Immature natural killer cell (primary cell): ENCODE measurements around the gene PLXNB1. TPM values are rescaled to one million over a fixed set of nuclear protein-coding genes. Genes with fewer than 3 reads are reported as not detected.

Experiments
- DNase-seq, 3 donors: peaks; one replicate each; pipeline ENCODE4 v3.0.0; 2022; ENCODE audit warnings: mixed read lengths in 1 of 3
- H3K27ac Mint-ChIP-seq, 6 donors: one replicate each; pipeline ENCODE4 v1.8.0; 2020; ENCODE audit warnings: mixed read lengths in 6 of 6, mild to moderate bottlenecking in 5 of 6, inconsistent platforms in 4 of 6, moderate library complexity in 3 of 6
- H3K27me3 Mint-ChIP-seq, 3 donors: one replicate each; pipeline ENCODE4 v1.8.0; 2020 to 2021; ENCODE audit warnings: low read depth in 3 of 3, mild to moderate bottlenecking in 3 of 3, mixed read lengths in 3 of 3, moderate library complexity in 3 of 3, inconsistent platforms in 1 of 3
- H3K36me3 Mint-ChIP-seq, 3 donors: one replicate each; pipeline ENCODE4 v1.8.0; 2020; ENCODE audit warnings: mixed read lengths in 3 of 3, inconsistent platforms in 2 of 3, mild to moderate bottlenecking in 2 of 3
- H3K4me1 Mint-ChIP-seq, 2 donors: one replicate each; pipeline ENCODE4 v1.8.0; 2020; ENCODE audit warnings: inconsistent platforms in 2 of 2, mild to moderate bottlenecking in 2 of 2, mixed read lengths in 2 of 2, moderate library complexity in 1 of 2
- H3K4me3 Mint-ChIP-seq, 5 donors: one replicate each; pipeline ENCODE4 v1.8.0; 2020; ENCODE audit warnings: mild to moderate bottlenecking in 5 of 5, mixed read lengths in 5 of 5, inconsistent platforms in 3 of 5, moderate library complexity in 3 of 5
- H3K9me3 Mint-ChIP-seq, 6 donors: one replicate each; pipeline ENCODE4 v1.8.0; 2020; ENCODE audit warnings: mild to moderate bottlenecking in 6 of 6, mixed read lengths in 6 of 6, inconsistent platforms in 4 of 6, moderate library complexity in 3 of 6
- polyA plus RNA-seq, 3 donors: library from polyadenylated mRNA; unstranded; fragments of 300-500 nt; fragmentation: Illumina TruSeq; gene quantifications; one replicate each; pipeline ENCODE4 v1.2.3, GENCODE V29; 2021

The PLXNB1 gene
- polyA plus RNA-seq, 3 donors from 2014 or later, result 0.11 to 0.19 TPM; not detected in 1

DNA sequence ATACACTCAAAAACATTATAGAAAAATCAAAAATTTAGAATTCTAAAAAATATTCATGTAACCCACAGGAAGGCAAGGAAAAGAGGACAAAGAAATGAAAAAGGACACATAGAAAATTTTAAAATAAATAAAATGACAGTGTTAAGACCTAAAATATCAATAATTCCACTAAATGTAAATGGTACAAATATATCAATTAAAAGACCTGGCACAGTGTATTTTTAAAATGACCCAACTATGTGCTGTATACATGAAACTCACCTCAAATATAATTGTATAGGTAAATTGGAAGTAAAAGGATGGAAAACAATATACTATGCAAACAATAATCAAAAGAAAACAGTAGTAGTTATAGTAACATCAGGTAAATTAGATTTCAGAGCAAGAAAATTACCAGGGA is 68.0 kb downstream of the PLXNB1 start:
- Mint-ChIP-seq H3K27me3 (peaks cover 5 to 12% (median 6%) of the 10 kb centered on the region in 3 donors), H3K4me3 (no peak overlapping the region), H3K9me3 (peaks cover 3 to 15% (median 7%) of the 10 kb centered on the region in 6 donors), H3K36me3 (peaks cover 0 to 7% (median 6%) of the 10 kb centered on the region in 3 donors), H3K4me1 (no peaks in the 10 kb centered on the region), H3K27ac (no peak overlapping the region)
- no peak for DNase-seq

DNA sequence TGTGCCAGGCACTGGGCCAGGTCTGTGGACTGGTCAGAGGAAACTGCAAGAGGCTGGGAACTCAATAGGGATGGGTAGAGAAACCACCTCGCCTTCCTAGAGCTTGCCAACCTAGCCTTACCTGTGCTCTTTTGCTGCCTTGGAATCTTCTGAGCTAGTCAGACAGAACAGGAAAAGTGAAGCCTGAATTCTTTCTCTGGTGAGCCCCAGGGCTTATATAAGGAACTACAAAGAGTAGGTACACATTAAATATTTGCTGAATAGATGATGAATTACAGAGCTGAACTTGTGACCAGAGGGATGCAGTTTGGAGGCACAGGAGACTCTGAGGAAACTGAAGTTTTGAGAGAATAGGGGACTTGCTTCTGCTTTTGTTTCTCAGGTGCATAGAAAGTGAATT is 73.5 kb downstream of the PLXNB1 start:
- Mint-ChIP-seq H3K4me3 (no peak overlapping the region), H3K27ac (no peak overlapping the region), H3K4me1 (no peaks in the 10 kb centered on the region), H3K27me3 (peaks cover 3 to 14% (median 6%) of the 10 kb centered on the region in 3 donors), H3K36me3 (peaks cover 0 to 5% (median 2%) of the 10 kb centered on the region in 3 donors), H3K9me3 (peaks cover 1 to 6% (median 4%) of the 10 kb centered on the region in 6 donors)
- no peak for DNase-seq

DNA sequence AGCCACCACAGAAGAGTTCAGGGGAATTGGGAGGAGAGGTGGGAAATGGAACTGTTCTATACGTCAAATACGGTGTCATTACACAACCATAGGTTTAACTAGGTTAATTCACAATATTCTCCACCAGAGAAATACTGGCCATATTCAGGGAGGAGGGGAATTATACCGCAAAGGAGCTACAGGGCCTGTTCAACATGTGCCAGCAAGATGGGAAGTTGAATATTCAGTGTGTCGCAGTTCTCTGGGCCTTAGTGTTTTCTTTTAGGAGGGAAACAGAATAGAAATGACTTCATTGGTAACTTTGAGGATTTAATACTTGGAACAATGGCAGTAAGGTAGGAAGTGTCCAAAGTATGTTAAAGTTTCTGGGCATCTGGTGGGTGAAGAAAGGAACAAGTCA is 75.9 kb downstream of the PLXNB1 start:
- H3K4me3 Mint-ChIP-seq, result no peak overlapping the region
- H3K4me1 Mint-ChIP-seq, result no peaks in the 10 kb centered on the region
- H3K27me3 Mint-ChIP-seq, result peaks cover 0 to 8% (median 4%) of the 10 kb centered on the region in 3 donors
- no peaks in the 10 kb centered on the region for H3K9me3 Mint-ChIP-seq
- no peak overlapping the region for H3K27ac Mint-ChIP-seq
- no peaks in the 10 kb centered on the region for H3K36me3 Mint-ChIP-seq
- no peak for DNase-seq

Other genes with a start within 250 kb of the PLXNB1 start
- under 1 TPM in 2 of 3 donors, not detected in 1; 0.16 to 0.20 TPM for gene CDC25A, start 241.7 kb downstream of the PLXNB1 start, polyA plus RNA-seq
- not detected for gene CAMP, start 206.6 kb downstream of the PLXNB1 start, polyA plus RNA-seq
- 1 to 10 TPM; 3.1 to 4.8 (median 4.6) TPM for gene ZNF589, start 189.0 kb downstream of the PLXNB1 start, polyA plus RNA-seq
- gene NME6, start 128.7 kb downstream of the PLXNB1 start, polyA plus RNA-seq, result 10 to 100 TPM; 41.9 to 75.1 (median 64.0) TPM
- gene SPINK8, start 96.4 kb downstream of the PLXNB1 start, polyA plus RNA-seq, result not detected
- not detected for gene FBXW12, start 57.9 kb downstream of the PLXNB1 start, polyA plus RNA-seq
- gene CCDC51, start 10.0 kb upstream of the PLXNB1 start, polyA plus RNA-seq, result 10 to 100 TPM; 10.2 to 16.3 (median 10.6) TPM
- 1,000 to 10,000 TPM in 1 of 3 donors, 100 to 1,000 TPM in 2; 593 to 1,259 (median 677) TPM for gene TMA7, start 10.2 kb upstream of the PLXNB1 start, polyA plus RNA-seq
- 10 to 100 TPM in 1 of 3 donors, 1 to 10 TPM in 2; 6.4 to 12.6 (median 6.6) TPM for gene ATRIP, start 16.7 kb upstream of the PLXNB1 start, polyA plus RNA-seq
- 100 to 1,000 TPM; 351 to 618 (median 505) TPM for gene SHISA5, start 74.1 kb upstream of the PLXNB1 start, polyA plus RNA-seq
- under 1 TPM in 2 of 3 donors, not detected in 1; 0.17 to 0.78 TPM for gene PFKFB4, start 126.7 kb upstream of the PLXNB1 start, polyA plus RNA-seq
- not detected for gene UCN2, start 133.7 kb upstream of the PLXNB1 start, polyA plus RNA-seq
- not detected for gene COL7A1, start 165.2 kb upstream of the PLXNB1 start, polyA plus RNA-seq
- 100 to 1,000 TPM; 189 to 544 (median 231) TPM for gene UQCRC1, start 179.6 kb upstream of the PLXNB1 start, polyA plus RNA-seq
- not detected for gene TMEM89, start 191.7 kb upstream of the PLXNB1 start, polyA plus RNA-seq
- gene SLC26A6, start 205.4 kb upstream of the PLXNB1 start, polyA plus RNA-seq, result 1 to 10 TPM; 2.2 to 7.8 (median 5.1) TPM
- gene CELSR3, start 232.8 kb upstream of the PLXNB1 start, polyA plus RNA-seq, result under 1 TPM in 2 of 3 donors, not detected in 1; 0.46 to 0.48 TPM